Body of pancreas (tissue), 4 donors: ENCODE data around the gene NUP50. TPM values are rescaled to one million over a fixed set of nuclear protein-coding genes. Genes with fewer than 3 reads are reported as not detected.

Experiments
- ATAC-seq: fragments of 150-250 bp; one replicate; pipeline ENCODE4 v1.9.1; 2016
- DNase-seq, 4 donors: peaks; one replicate each; pipeline ENCODE4 v3.0.0-alpha.2; 2019
- H3K27ac ChIP-seq, 4 donors: fragments of 200-600 bp; sonication (generic); 1 replicate in 3 of 4; 2 replicates in 1 of 4; pipeline versions ENCODE4 v1.5.1 to v1.6.1; 2016 to 2019; ENCODE audit warnings: mild to moderate bottlenecking in 1 of 4, mixed read lengths in 1 of 4, moderate library complexity in 1 of 4
- H3K27me3 ChIP-seq, 2 donors: fragments of 200-600 bp; sonication (generic); one replicate each; pipeline ENCODE4 v1.6.0; 2016; ENCODE audit warnings: mild to moderate bottlenecking in 1 of 2
- H3K36me3 ChIP-seq, 2 donors: fragments of 200-600 bp; sonication (generic); replicated peaks in 1 of 2; 2 replicates each; pipeline ENCODE4 v1.5.1; 2016; ENCODE audit warnings: low read depth in 2 of 2; ENCODE audit not compliant: insufficient read depth in 1 of 2
- H3K4me1 ChIP-seq: fragments of 200-600 bp; sonication (generic); one replicate; pipeline ENCODE4 v1.6.0; 2016
- H3K4me3 ChIP-seq, 2 donors: fragments of 200-600 bp; sonication (generic); 1 replicate in 1 of 2; 2 replicates in 1 of 2; pipeline ENCODE4 v1.5.1; 2016 to 2019
- H3K9me3 ChIP-seq, 3 donors: fragments of 200-600 bp; sonication (generic); 1 replicate in 2 of 3; 2 replicates in 1 of 3; pipeline ENCODE4 v1.5.1; 2016
- CTCF ChIP-seq, 7 experiments: fragments of 450-650 bp in 4 of 7; fragments of 200-600 bp in 3 of 7; sonication (generic) in 3 of 7; IDR thresholded peaks; one replicate each; pipeline ENCODE4 v1.5.1; 2016 to 2019; ENCODE audit warnings: antibody characterized with exemption in 7 of 7
- POLR2A ChIP-seq, 3 donors: fragments of 450-650 bp; IDR thresholded peaks; one replicate each; pipeline ENCODE4 v1.6.1; 2016; ENCODE audit warnings: antibody characterized with exemption in 3 of 3, mild to moderate bottlenecking in 2 of 3
- WGBS, 2 donors: methylation state at CpG; one replicate each; pipeline ENCODE4 v1.1.5; 2017; 5-methylcytosine and 5-hydroxymethylcytosine counted together
- intact Hi-C: fragments of 100-400 bp; cut with DNase I; formaldehyde crosslinking; loops from one replicate; pipeline ENCODE4 v1.15.1; 2023
- total RNA-seq, 2 donors: library from RNA; depleted of rRNA; stranded (reverse); fragments of >200 nt; gene quantifications; one replicate each; pipeline ENCODE4 v1.1.0, GENCODE V29; 2016

The NUP50 gene
- total RNA-seq, 2 donors from 2014 or later: 39.2 to 43.1 TPM

GRCh38 chr22:45211435-45211834 lies 47.7 kb downstream of the NUP50 start:
- Histone ChIP-seq H3K9me3 (no peaks in the 10 kb centered on the region), H3K36me3 (no peaks in the 10 kb centered on the region), H3K4me1 (peaks cover 25% of the 10 kb centered on the region), H3K27ac (no peak overlapping the region), H3K4me3 (no peak overlapping the region), H3K27me3 (no peaks in the 10 kb centered on the region)
- 84 to 85% methylated on average over 6 to 8 of the region's 8 CpGs for WGBS, 2 donors
- TF ChIP-seq POLR2A (IDR thresholded peaks at IDR 0.05) (no peak), CTCF (IDR thresholded peaks at IDR 0.05) (no peak)
- ATAC-seq: no peak
- DNase-seq: no peak
- intact Hi-C loops: no loop called here

GRCh38 chr22:45211848-45212247 lies 48.1 kb downstream of the NUP50 start:
- Histone ChIP-seq H3K9me3 (no peaks in the 10 kb centered on the region), H3K27me3 (no peaks in the 10 kb centered on the region), H3K27ac (peak overlapping the region in 1 of 4 donors; percentile 29), H3K4me3 (no peak overlapping the region), H3K4me1 (peaks cover 30% of the 10 kb centered on the region), H3K36me3 (no peaks in the 10 kb centered on the region)
- intact Hi-C loops: no loop called here
- ATAC-seq (no peak), DNase-seq (no peak)
- 91 to 98% methylated on average over 14 to 18 of the region's 18 CpGs for WGBS, 2 donors
- TF ChIP-seq CTCF (IDR thresholded peaks at IDR 0.05) (no peak), POLR2A (IDR thresholded peaks at IDR 0.05) (no peak)

GRCh38 chr22:45212306-45212709 lies 48.6 kb downstream of the NUP50 start:
- 40 to 63% methylated on average over 10 to 14 of the region's 14 CpGs for WGBS, 2 donors
- no peaks in the 10 kb centered on the region for H3K27me3 ChIP-seq
- peak overlapping the region in 1 of 4 donors; percentile 29 for H3K27ac ChIP-seq
- H3K36me3 ChIP-seq: no peaks in the 10 kb centered on the region
- intact Hi-C loops: no loop called here
- no peaks in the 10 kb centered on the region for H3K9me3 ChIP-seq
- H3K4me3 ChIP-seq: no peak overlapping the region
- peak; percentile 36 for ATAC-seq
- H3K4me1 ChIP-seq: peaks cover 31% of the 10 kb centered on the region
- peak in 3 of 4 donors; percentile 42 to 48 (median 48) for DNase-seq
- no peak for TF ChIP-seq POLR2A (IDR thresholded peaks at IDR 0.05)
- TF ChIP-seq CTCF (IDR thresholded peaks at IDR 0.05): peak in 1 of 7 experiments; percentile 2

- TF ChIP-seq CTCF (IDR thresholded peaks at IDR 0.05): no peak
- no peak for TF ChIP-seq POLR2A (IDR thresholded peaks at IDR 0.05)
- H3K27ac ChIP-seq: peak overlapping the region in 2 of 4 donors; percentile 27 to 46
- ATAC-seq (no peak), DNase-seq (peak in 1 of 4 donors; percentile 46)
- intact Hi-C loops: no loop called here
- H3K9me3 ChIP-seq: no peaks in the 10 kb centered on the region
- H3K27me3 ChIP-seq: no peaks in the 10 kb centered on the region
- WGBS, 2 donors: 67 to 82% methylated on average over 12 to 22 of the region's 22 CpGs
- H3K4me1 ChIP-seq: peaks cover 24% of the 10 kb centered on the region
- no peak overlapping the region for H3K4me3 ChIP-seq
- H3K36me3 ChIP-seq: no peaks in the 10 kb centered on the region
Observed at GRCh38 chr22:45212992-45213751, 49.4 kb downstream of the NUP50 start.
